Measurements from ENCODE around the gene SCUBE3. TPM values are rescaled to one million over a fixed set of nuclear protein-coding genes. Genes with fewer than 3 reads are reported as not detected.

The SCUBE3 gene
- total RNA-seq, 6 donors from 2014 or later, result under 0.01 to 1.2 (median 0.48) TPM

- DNase-seq, result peak in 1 of 2 donors; percentile 69
- 31 to 33% methylated on average over 3 of the region's 3 CpGs for WGBS, 2 donors
- H3K4me3 ChIP-seq, result no peak overlapping the region
- TF ChIP-seq POLR2AphosphoS5 (IDR thresholded peaks at IDR 0.05), result no peak
- no peak for TF ChIP-seq EP300 (IDR thresholded peaks at IDR 0.05)
- no peak for TF ChIP-seq POLR2A (IDR thresholded peaks at IDR 0.05)
- no peak for TF ChIP-seq CTCF (IDR thresholded peaks at IDR 0.05)
- peaks cover 0 to 9% (median 2%) of the 10 kb centered on the region in 4 donors for H3K36me3 ChIP-seq
- peaks cover 11 to 48% (median 19%) of the 10 kb centered on the region in 4 donors for H3K4me1 ChIP-seq
- no peaks in the 10 kb centered on the region for H3K9me3 ChIP-seq
- peak overlapping the region in 2 of 4 donors; percentile 7 to 56 for H3K27ac ChIP-seq
- no peak for ATAC-seq (ENCODE audit: low FRiP score in 2 of 2)
- H3K27me3 ChIP-seq, result no peaks in the 10 kb centered on the region
These were observed 25.1 kb downstream of the SCUBE3 start for GRCh38 chr6:35238843-35239289.

GRCh38 chr6:35239581-35239980 is 25.8 kb downstream of the SCUBE3 start:
- H3K9me3 ChIP-seq, result no peaks in the 10 kb centered on the region
- 78 to 88% methylated on average over 4 of the region's 4 CpGs for WGBS, 2 donors
- TF ChIP-seq POLR2A (IDR thresholded peaks at IDR 0.05) (no peak), EP300 (IDR thresholded peaks at IDR 0.05) (no peak)
- no peaks in the 10 kb centered on the region for H3K27me3 ChIP-seq
- no peak for DNase-seq
- H3K36me3 ChIP-seq, result peaks cover 0 to 11% (median 4%) of the 10 kb centered on the region in 4 donors
- ATAC-seq (ENCODE audit: low FRiP score in 2 of 2), result no peak
- no peak overlapping the region for H3K4me3 ChIP-seq
- H3K4me1 ChIP-seq, result peaks cover 11 to 48% (median 19%) of the 10 kb centered on the region in 4 donors
- H3K27ac ChIP-seq, result no peak overlapping the region

GRCh38 chr6:35240838-35241801 is 27.4 kb downstream of the SCUBE3 start:
- ATAC-seq (ENCODE audit: low FRiP score in 2 of 2), result peak; percentile 80 to 87
- 34 to 40% methylated on average over 12 of the region's 12 CpGs for WGBS, 2 donors
- Histone ChIP-seq H3K27ac (peak overlapping the region; percentile 45 to 69 (median 62)), H3K27me3 (no peaks in the 10 kb centered on the region), H3K4me1 (peaks cover 11 to 48% (median 19%) of the 10 kb centered on the region in 4 donors), H3K36me3 (peaks cover 0 to 16% (median 7%) of the 10 kb centered on the region in 4 donors), H3K9me3 (no peaks in the 10 kb centered on the region), H3K4me3 (no peak overlapping the region)
- peak in 1 of 2 donors; percentile 6 for TF ChIP-seq POLR2AphosphoS5 (IDR thresholded peaks at IDR 0.05)
- peak; percentile 87 to 94 (median 90) for TF ChIP-seq CTCF (IDR thresholded peaks at IDR 0.05)
- TF ChIP-seq POLR2A (IDR thresholded peaks at IDR 0.05), result no peak
- peak in 1 of 2 donors; percentile 84 for DNase-seq

- Histone ChIP-seq H3K27ac (peak overlapping the region in 1 of 4 donors; percentile 69), H3K36me3 (peaks cover 0 to 18% (median 8%) of the 10 kb centered on the region in 4 donors), H3K4me3 (no peak overlapping the region), H3K9me3 (no peaks in the 10 kb centered on the region), H3K4me1 (peaks cover 11 to 47% (median 19%) of the 10 kb centered on the region in 4 donors), H3K27me3 (no peaks in the 10 kb centered on the region)
- no peak for ATAC-seq (ENCODE audit: low FRiP score in 2 of 2)
- TF ChIP-seq POLR2AphosphoS5 (IDR thresholded peaks at IDR 0.05) (no peak), EP300 (IDR thresholded peaks at IDR 0.05) (no peak), CTCF (IDR thresholded peaks at IDR 0.05) (no peak), POLR2A (IDR thresholded peaks at IDR 0.05) (no peak)
- peak in 1 of 2 donors; percentile 42 for DNase-seq
- WGBS, 2 donors, result 94 to 96% methylated on average over 5 of the region's 5 CpGs
These were observed 28.7 kb downstream of the SCUBE3 start for GRCh38 chr6:35242486-35242885.

GRCh38 chr6:35242906-35243305 is 29.1 kb downstream of the SCUBE3 start:
- H3K9me3 ChIP-seq, result no peaks in the 10 kb centered on the region
- no peak for ATAC-seq (ENCODE audit: low FRiP score in 2 of 2)
- H3K27me3 ChIP-seq, result no peaks in the 10 kb centered on the region
- no peak overlapping the region for H3K27ac ChIP-seq
- peaks cover 11 to 42% (median 19%) of the 10 kb centered on the region in 4 donors for H3K4me1 ChIP-seq
- H3K4me3 ChIP-seq, result no peak overlapping the region
- peak in 1 of 2 donors; percentile 60 for DNase-seq
- WGBS, 2 donors, result 94 to 96% methylated on average over 13 of the region's 13 CpGs
- H3K36me3 ChIP-seq, result peaks cover 0 to 18% (median 8%) of the 10 kb centered on the region in 4 donors
- no peak for TF ChIP-seq POLR2AphosphoS5 (IDR thresholded peaks at IDR 0.05)
- no peak for TF ChIP-seq CTCF (IDR thresholded peaks at IDR 0.05)
- no peak for TF ChIP-seq EP300 (IDR thresholded peaks at IDR 0.05)
- no peak for TF ChIP-seq POLR2A (IDR thresholded peaks at IDR 0.05)
